Measurements from ENCODE around the gene STX11.

The STX11 gene

DNA sequence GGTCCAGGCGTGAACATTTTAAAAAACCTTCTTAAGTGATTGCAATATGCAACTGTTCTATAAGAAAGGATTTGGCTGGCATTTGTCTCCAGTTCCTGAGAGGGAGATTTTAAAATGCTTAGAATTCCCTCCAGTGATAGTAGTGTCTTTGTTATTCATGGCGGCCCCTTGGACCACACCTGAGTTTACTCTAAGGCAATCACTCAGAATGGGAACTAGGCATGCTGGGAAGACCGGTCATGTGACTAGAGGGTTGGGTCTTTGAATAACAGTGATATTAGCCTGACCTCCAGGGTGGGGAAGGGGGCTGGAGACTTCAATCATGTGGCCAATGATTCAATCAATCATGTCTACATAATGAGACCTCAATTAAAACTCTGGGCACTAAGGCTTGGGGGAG, 84.1 kb downstream of the STX11 start:
- no peak overlapping the region for H3K4me3 ChIP-seq (replicated peaks; ENCODE audit: low read depth, low read length)
- TF ChIP-seq, protein P1, sequence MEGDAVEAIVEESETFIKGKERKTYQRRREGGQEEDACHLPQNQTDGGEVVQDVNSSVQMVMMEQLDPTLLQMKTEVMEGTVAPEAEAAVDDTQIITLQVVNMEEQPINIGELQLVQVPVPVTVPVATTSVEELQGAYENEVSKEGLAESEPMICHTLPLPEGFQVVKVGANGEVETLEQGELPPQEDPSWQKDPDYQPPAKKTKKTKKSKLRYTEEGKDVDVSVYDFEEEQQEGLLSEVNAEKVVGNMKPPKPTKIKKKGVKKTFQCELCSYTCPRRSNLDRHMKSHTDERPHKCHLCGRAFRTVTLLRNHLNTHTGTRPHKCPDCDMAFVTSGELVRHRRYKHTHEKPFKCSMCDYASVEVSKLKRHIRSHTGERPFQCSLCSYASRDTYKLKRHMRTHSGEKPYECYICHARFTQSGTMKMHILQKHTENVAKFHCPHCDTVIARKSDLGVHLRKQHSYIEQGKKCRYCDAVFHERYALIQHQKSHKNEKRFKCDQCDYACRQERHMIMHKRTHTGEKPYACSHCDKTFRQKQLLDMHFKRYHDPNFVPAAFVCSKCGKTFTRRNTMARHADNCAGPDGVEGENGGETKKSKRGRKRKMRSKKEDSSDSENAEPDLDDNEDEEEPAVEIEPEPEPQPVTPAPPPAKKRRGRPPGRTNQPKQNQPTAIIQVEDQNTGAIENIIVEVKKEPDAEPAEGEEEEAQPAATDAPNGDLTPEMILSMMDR (IDR thresholded peaks at IDR 0.05; ENCODE audit: low read depth, low read length, missing control alignments): no peak
- DNase-seq (ENCODE audit: extremely low read depth, low read depth): no peak

DNA sequence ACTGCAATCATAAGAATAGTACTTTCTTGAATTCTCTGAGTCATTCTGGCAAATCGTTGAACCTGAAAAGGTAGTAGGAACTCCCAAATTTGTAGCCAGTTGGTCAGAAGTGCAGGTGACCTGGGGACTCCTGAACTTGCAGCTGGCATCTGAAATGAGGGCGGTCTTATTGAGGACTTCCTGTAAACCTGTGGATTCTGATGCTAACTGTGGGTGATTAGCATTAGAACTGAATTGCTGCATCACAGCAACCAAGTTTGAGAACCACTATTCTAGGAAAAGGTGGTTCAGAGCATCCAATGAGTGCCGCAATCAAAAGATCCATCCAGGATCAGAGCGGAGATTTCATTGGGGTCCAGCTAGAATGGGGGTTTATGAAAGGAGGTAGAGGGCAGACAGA, 84.6 kb downstream of the STX11 start:
- TF ChIP-seq, protein P1 (IDR thresholded peaks at IDR 0.05; ENCODE audit: low read depth, low read length, missing control alignments): no peak
- no peak overlapping the region for H3K4me3 ChIP-seq (replicated peaks; ENCODE audit: low read depth, low read length)
- DNase-seq (ENCODE audit: extremely low read depth, low read depth): no peak
